WTC11 (cell line): Measurements from ENCODE around the gene OSBPL9.

ENCODE experiments used
- CTCF ChIP-seq: fragments of 200-600 bp; IDR thresholded peaks from 2 replicates; pipeline ENCODE4 v1.8.0; 2022; ENCODE audit warnings: antibody characterized with exemption
- FOXP1 ChIP-seq: sonication (generic); formaldehyde crosslinking; IDR thresholded peaks from 2 replicates; pipeline ENCODE4 v1.8.0; 2022; ENCODE audit warnings: missing genetic modification reagents, mild to moderate bottlenecking, moderate library complexity, borderline replicate concordance

- TF ChIP-seq FOXP1, result no peak
- TF ChIP-seq CTCF, result no peak
Observed at GRCh38 chr1:51675177-51675780, 58.4 kb downstream of the OSBPL9 start.
